NCI-H1048 (cell line): ENCODE measurements around the gene CDR2.
"Not testable (repeated sequence)": the region's sequence is repeated elsewhere in the genome, so short reads cannot be mapped to it uniquely, and the experiment has no call there.

ENCODE experiments used
- DNase-seq: peaks from one replicate; lab custom pipeline; 2025; lab: John Stamatoyannopoulos, UW

The CDR2 gene

DNA sequence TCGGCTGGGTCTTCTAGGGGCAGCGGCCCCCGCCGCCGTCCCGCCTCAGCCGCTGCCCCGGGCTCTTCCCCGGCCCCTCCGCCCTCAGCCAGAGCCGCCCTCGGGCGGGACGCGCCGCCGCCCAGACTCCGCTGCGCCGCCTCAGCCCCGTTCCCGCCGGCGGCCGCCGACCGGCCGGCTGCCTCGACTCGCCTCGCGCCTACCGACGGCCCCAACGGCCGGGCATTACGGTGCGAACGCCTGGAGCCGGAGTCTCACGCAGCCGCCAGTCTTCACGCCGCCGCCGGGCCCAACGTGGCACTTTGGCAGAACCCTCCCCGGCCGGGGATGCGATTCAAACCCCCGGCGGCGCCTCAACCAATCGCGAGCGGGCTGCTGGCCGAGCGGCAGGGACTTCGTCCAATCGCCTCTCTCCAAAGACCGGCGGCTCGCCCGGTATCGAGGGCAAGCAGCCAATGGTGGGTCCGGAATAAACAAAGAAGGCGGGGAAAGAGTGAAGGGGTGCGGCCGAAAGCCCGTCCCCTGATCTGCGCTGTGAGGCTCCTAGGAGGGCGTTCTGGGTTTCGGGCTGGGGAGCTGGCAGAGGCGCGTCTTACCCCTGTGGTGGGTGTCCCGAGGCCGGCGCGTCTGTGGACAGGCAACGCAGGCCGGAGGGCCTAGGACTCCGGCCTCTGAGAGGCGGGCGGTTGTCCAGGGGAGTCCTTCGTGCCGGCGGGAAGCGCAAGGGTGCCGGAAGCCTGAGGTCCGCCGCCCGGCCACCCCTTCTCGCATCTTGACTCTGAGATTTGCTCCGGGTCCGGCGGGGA, at the start of gene CDR2:
CDR2 (minus strand) TSS at position 309 of the 806 bp plus-strand sequence. CDS start 310 bp downstream, outside the sequence.
- peak; percentile 61 for DNase-seq

DNA sequence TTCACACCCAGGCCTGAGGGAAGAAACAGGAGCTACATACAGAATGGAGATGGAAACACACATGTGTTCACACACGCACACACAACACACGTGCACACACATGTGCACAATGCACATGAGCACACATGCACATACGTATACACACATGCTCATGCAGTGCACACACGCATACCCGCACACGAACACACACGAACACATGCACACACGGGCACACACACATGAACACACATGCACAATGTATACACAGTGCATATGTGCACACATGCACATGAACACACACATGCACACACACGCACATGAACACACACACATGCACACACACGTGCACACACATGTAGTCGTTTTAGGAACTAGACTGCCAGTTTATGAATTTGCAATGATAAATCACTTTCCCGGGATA, 49.3 kb upstream of the CDR2 start:
- DNase-seq = no peak

DNA sequence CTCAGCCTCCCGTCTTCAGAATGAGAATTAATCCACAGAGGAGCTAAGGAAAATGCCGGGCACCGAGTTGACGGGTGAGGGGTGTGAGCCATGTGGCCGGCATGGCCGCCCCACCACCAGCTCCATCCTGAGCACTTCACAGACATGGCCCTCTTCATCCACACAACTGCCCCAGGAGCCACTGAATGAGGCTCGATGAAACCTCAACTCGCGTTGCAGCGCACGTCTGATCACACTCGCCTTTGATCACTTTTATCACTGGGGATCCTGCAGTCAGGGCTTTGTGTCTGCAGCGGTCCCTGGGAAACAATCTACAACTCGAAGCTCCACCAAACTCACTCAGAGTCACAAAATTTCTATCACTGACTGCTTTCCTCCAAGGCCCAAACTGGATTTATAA, 46.7 kb upstream of the CDR2 start:
- DNase-seq = no peak

DNA sequence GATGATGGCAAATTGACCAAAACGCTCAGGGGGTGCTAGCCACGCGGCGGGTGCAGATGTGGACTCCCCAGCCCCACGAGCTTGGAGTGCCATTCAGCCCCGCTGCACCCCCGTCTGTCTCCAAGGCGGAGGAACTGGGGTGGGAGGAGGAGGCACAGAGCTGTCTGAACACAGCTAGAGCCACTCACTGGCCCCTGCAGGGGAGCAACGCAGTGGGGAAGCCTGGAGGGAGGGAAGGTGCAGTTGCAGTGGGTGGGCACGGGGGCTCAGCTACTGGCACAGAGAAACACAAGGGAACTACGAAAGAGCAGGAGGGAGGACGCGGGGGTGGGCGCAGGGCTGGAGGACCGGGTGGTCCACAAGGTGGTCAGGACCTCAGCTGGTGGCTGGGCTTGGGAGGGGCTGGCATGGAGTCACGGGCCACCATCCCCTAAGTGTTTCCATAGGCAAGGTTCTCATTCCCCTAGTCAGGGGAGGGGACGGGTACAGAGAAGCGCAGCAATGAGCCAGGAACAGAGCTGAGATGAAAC, 46.3 kb upstream of the CDR2 start:
- no peak for DNase-seq

DNA sequence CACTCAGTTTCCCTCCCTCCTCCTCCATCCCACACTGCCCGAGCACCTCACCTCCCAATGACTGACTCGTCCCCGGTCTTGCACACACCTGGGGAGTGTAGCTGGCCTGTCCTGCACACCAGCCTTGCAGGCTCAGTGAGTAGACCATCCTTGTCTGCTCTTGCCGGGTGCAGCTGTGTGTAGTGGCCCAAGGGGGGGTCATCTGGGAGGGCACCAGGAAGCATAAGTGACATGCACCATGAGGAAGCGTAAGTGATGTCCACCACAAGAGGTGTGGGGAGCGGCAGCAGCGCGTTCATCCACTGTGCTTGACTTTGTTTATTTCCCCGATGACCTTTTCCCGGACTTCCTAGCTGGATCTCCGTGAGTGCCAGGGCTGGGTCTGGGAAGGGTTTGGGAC, 45.5 kb upstream of the CDR2 start:
- DNase-seq = no peak

DNA sequence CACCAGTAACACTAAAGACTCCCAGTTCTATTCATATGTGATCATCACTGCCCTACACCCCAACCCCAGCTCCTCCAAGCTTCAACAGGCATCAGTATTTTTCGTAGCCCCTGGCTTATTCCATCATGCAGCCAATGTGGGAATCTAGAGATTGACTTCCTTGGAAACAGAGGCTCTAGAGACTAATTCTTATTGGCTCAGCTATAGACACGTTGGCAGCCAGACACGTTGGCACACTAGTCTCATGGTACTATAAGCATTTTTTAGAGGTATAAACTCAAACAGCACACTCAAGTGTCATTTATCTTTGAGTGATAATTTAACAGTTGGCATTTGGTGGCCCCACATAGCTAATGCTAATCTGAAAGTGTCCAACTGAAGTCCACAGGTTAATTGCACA, 44.4 kb upstream of the CDR2 start:
- DNase-seq = no peak

DNA sequence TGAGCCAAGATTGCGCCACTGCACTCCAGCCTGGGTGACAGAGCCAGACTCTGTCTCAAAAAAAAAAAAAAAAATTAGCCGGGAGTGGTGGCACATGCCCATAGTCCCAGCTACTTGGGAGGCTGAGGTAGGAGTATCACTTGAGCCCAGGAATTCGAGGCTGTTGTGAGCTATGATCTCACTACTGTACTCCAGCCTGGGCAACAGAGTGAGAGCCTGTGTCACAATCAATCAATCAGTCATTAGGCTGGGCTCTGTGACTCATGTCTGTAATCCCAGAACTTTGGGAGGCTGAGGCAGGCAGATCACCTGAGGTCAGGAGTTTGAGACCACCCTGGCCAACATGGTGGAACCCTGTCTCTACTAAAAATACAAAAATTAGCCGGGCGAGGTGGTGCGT, 43.4 kb upstream of the CDR2 start:
- DNase-seq = not testable (repeated sequence)

DNA sequence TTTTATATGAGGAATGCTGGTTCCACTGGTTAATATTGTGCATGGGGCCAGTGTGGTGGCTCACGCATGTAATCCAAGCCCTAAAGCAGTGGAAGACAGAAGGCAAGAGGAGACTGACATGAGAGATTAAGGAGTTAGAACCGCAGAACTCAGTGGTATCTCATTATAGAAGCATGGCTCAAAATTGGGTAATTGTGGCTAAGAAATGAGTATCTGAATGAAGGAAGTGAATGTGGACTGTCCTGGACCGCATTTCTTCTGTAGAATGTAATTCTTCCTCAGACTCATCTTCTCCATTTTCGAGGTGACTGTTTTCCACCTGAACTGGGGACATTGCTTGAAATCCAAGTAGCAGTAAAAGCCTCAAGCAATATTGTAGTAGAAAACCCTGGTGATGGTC, 42.6 kb upstream of the CDR2 start:
- DNase-seq = no peak

DNA sequence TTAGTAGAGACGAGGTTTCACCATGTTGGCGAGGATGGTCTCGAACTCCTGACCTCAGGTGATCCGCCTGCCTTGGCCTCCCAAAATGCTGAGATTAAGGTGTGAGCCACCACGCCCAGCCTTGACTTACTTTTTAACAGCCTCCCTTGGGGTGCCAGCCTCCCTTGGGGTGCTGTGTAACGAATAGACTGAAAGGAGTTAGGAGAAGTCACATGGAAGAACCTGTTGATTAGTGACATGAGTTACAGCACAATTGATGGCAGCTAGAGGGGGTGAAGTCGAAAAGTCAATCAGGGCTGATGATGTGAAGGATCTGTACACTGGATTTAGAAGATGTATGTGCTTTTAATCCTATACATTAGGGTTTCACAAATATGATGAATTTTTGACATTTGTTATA, 39.4 kb upstream of the CDR2 start:
- DNase-seq = no peak

DNA sequence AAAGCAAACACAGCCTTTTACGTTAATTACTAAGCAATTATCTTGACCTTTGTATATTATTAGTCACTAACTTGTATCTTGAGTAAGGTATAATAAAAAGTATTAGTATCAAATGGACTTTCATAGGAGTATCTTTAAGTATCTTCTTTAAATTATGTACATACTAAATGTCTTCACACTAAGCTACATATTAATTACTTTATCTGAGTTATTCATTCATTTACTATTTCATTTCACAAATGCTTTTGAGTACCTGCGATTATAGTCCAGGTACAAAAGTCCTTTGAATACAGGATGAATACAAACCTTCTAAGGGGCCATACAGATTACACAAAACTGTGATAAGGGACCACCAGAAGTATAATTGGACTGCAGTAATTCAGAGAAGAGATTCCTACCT, 33.1 kb upstream of the CDR2 start:
- no peak for DNase-seq

DNA sequence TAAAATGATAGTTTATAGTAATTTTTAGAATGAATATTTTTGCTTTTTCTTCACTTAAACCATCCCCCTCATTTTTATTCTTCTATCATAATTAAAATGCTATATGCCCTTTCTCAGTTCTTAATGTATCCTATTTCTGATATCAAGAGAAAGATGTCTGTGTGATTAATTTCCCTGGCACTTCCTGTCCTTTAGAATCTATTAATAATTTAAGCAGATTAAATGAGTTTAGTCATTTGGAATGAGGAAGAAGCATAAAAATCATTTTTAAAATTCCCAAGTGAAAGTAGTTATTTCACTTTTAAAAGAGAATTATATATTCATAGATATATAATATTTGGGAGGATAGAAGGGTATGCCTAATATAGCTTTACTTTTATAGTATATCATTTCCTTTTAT, 27.8 kb upstream of the CDR2 start:
- DNase-seq = no peak

DNA sequence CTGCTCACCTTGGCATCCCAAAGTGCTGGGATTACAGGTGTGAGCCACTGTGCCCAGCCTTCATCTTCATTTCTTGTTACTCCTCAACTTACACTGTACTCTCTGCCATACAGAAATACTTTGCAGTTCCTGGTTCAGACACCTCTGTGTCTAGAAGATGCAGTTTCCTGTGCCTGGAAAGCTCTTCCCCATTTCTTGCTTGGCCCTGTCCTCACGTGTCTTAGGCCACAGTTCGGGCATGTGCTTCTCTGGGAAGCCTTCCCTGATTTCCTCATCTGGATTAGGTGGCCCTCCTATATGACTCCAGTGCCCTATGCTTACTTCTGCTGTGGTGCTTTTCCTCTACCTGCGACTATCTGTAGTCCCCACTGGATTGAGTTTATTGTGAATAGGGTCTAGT, 26.5 kb upstream of the CDR2 start:
- DNase-seq = no peak

DNA sequence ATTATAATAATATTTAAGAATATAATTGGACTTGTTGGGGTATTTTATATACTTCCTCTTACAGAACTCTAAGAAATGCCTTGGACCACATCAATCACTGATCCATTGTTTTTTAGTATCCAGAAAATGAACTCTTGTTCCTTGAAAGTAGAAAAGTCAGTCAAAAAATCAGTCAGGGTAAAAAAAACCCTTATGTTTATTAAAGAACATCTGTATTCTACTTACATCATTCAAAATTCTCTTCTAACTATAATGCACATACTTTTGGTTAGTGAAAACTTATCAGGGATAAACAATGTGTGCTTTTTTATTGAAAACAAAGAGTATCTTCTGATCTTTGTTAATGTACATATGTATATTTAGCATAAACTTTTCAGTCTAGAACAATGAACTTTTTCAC, 23.5 kb upstream of the CDR2 start:
- no peak for DNase-seq

DNA sequence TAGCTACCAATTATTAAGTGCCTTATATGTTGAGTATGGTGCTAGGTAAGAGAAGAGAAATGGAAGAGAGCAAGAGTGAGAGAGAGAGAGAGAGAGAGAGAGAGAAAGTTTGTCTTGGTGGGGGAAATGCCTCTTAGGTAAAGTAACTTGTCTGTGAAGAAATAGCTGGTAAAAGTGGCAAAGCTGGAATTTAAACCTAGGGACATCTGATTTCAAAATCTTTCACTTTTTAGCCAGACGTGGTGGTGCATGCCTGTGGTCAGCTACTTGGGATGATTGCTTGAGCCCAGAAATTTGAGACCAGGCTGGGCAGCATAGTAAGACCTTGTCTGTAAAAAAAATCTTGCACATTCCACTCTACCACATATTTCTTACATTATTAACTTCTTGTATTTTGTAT, 23.0 kb upstream of the CDR2 start:
- DNase-seq = no peak

DNA sequence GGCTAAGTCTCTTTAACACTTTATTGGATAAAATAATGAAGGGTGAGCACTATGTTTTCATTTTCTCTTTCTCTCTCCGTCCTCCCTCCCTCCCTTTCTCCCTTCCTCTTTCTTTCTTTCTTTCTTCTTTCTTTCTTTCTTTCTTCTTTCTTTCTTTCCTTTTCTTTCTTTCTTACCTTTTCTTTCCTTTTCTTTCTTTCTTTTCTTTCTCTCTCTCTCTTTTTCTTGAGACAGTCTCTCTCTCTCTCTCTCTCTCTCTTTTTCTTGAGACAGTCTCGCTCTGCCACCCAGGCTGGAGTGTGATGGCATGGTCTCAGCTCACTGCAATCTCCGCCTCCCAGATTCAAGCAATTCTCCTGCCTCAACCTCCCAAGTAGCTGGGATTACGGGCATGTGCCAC, 21.5 kb upstream of the CDR2 start:
- DNase-seq = no peak

DNA sequence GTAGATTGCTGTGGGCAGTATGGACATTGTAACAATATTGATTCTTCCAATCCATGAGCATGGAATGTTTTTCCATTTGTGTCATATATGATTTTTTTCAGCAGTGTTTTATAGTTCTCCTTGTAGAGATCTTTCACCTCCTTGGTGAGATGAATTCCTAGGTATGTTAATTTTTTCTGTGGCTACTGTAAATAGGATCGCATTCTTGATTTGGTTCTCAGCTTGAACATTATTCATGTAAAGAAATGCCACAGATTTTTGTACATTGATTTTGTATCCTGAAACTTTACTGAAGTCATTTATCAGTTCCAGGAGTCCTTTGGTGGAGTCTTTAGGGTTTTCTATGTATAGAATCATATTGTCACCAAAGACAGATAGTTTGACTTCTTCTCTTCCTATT, 19.7 kb upstream of the CDR2 start:
- DNase-seq = no peak

DNA sequence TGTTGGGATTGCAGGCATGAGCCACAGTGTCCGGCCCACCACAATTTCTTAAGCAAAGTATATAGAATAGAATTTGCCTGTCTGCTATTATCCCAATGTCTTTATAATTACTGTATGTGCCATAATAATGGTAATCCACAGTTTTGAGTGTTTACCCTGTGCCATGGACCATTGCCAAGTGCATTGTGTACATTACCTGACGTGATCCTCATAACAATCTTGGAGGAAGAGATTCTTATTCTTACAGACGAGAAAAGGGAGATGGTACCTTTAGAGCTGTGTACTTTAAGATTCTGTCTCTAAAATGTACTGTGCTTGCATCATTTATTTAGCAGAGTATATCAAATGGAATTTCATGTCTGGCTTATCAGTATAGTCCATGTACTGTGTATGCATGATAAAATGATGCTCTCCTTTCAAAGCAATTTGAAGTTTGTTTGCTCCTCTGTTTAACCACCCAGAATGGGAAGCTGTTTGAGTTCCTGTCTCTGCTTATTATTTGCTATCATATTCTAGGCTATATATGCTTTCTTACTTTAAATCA, 13.8 kb upstream of the CDR2 start:
- no peak for DNase-seq

DNA sequence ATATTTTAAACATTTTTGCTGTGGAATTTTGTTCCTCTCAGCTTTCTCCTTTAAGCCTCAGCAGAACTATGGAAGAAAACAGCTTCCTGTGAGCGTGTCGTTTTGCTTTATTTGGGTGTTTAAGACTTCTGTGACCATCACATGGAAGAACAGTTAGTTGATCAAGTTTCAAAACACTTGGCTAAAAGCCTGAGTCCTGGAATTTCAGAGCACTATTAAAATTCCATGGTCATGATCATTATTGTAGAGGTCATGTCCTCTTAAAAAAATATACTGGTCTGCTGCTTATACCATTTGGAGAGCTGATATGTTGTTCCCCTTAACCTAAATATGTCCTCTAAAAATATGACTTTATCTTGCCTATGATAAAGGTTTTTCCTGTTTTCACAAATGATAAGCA, 12.6 kb upstream of the CDR2 start:
- DNase-seq = no peak

DNA sequence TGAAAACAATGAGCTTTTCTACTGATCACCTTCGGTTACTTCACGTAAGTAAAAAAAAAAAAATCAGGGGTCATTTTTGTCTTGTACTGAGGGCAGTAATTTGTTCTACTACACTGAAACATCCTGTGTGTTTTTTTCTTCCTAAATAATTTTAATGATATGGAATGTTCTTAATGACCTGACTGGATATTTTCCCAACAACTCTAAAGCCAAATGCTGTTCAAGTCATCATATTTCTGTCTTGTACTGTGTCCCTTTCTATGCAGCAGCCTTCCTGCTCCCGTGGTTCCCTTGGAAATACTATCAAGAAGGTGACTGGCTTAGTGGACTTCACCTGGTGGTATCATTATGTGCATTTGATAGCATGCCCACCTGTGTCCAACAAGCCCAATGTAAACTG, 10.8 kb upstream of the CDR2 start:
- no peak for DNase-seq

DNA sequence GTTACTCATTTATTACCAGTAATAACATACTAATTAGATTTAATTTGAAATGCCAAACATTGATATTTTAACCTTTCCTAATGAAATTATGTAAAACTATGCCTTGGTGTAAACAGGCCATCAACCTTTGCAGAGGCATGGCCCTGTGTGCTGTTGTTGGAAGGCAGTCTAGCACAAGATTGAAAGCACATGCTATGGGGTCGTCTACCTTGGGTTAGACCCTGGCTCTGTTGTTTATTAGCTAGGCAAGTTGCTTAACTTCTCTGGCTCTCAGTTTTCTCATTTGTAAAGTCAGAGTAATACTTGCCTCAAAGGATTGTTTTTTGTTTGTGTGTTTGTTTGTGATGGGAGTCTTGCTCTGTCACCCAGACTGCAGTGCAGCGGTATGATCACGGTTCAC, 9.4 kb upstream of the CDR2 start:
- no peak for DNase-seq

DNA sequence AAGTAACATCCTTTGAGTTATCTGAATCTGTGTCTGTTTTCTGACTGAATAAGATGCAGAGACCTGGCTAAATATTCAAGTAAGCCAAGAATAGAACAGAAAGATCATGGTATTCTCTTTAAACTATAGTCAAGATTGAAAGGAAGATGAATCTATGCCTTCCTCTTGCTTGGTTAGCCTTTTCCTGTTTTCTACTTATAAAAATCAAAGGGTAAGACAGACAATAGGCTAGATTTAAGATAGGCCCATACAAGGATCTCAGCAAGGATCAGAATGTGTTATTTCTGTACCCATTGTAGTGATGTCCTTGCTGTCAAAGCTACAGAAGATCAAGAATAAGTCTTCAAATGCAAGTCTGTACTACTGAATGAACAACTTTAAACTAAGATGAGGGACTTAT, 7.0 kb upstream of the CDR2 start:
- DNase-seq = no peak

DNA sequence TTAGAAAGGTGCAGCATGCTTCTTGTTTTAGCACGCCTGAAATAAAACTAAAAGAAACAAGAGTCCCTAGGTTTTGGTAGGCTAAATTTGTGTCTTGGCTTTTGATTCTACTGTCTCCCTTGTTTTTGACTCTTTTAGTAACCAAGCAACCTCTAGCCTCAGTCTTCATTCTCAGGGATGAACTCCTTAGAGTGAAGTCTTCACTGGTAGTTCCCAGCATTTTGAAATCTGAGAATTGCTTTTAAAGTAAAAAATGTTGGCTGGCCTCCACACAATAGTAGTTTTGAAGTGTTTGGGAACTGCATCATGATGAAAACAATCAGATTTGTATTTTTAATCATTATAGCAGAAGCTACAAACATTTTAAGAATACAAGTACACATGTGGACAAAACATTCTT, 6.1 kb upstream of the CDR2 start:
- no peak for DNase-seq

DNA sequence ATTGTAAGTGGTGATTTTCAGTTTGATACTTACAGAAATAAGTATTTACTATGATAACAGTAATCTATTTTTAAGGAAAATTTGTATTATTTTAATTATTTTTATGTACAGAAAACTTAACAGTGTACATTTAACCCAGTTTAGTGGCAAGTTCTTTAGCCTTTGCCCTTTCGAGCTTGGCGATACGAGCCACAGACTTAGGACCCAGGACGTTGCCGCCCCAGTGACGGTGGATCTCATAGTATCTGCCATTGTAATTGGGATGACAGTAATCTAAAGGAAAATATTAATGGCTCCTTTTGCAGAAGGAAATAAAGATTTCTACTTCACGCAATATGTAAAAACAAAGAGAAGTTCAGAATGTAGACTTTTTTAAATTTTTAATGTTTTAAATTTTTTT, 5.2 kb upstream of the CDR2 start:
- no peak for DNase-seq
